Neural cell (in vitro differentiated cells): ENCODE results near the gene ATF6. TPM values are rescaled to one million over a fixed set of nuclear protein-coding genes. Genes with fewer than 3 reads are reported as not detected.

Experiments
- H2AFZ ChIP-seq: fragments of 200-600, 300-800 bp; sonication (generic), shearing (Covaris generic); 2 replicates; pipeline ENCODE4 v1.6.0; 2014; ENCODE audit warnings: low read depth, mild to moderate bottlenecking, antibody characterized with exemption, low read length, moderate library complexity
- H3F3A ChIP-seq: fragments of 200-600 bp; shearing (Covaris generic); 2 replicates; pipeline ENCODE4 v1.6.1; 2016; ENCODE audit warnings: mild to moderate bottlenecking, moderate library complexity, mixed read lengths, antibody characterized with exemption, low read length; ENCODE audit not compliant: insufficient read depth, poor library complexity, severe bottlenecking
- H3K27ac ChIP-seq: fragments of 200-600, 300-800 bp; sonication (generic), shearing (Covaris generic); 2 replicates; pipeline ENCODE4 v1.5.1; 2014; ENCODE audit warnings: mild to moderate bottlenecking, low read length, moderate library complexity
- H3K27me3 ChIP-seq: fragments of 300-800, 200-600 bp; sonication (generic), shearing (Covaris generic); 2 replicates; pipeline ENCODE4 v1.6.0; 2014; ENCODE audit warnings: mild to moderate bottlenecking, low read depth, low read length, moderate library complexity; ENCODE audit not compliant: insufficient read depth
- H3K36me3 ChIP-seq: fragments of 300-800, 200-600 bp; sonication (generic), shearing (Covaris generic); 2 replicates; pipeline ENCODE4 v1.5.1; 2014; ENCODE audit warnings: mild to moderate bottlenecking, antibody characterized with exemption, low read length, moderate library complexity; ENCODE audit not compliant: insufficient read depth
- H3K4me2 ChIP-seq: fragments of 300-800, 200-600 bp; sonication (generic), shearing (Covaris generic); 2 replicates; pipeline ENCODE4 v1.6.0; 2014; ENCODE audit warnings: mild to moderate bottlenecking, low read length
- H3K4me3 ChIP-seq: fragments of 300-800, 200-600 bp; sonication (generic), shearing (Covaris generic); 2 replicates; pipeline ENCODE4 v1.5.1; 2014; ENCODE audit warnings: mild to moderate bottlenecking, low read length, moderate library complexity
- H3K79me2 ChIP-seq: fragments of 200-600 bp; shearing (Covaris generic); replicated peaks from 2 replicates; pipeline ENCODE4 v1.6.0; 2014; ENCODE audit warnings: mild to moderate bottlenecking, low read length, moderate library complexity; ENCODE audit not compliant: insufficient read depth
- H3K9ac ChIP-seq: fragments of 300-800, 200-600 bp; sonication (generic), shearing (Covaris generic); 2 replicates; pipeline ENCODE4 v1.6.1; 2016; ENCODE audit warnings: mild to moderate bottlenecking, low read length, mixed read lengths
- H3K9me2 ChIP-seq: fragments of 200-600 bp; shearing (Covaris generic); 2 replicates; pipeline ENCODE4 v1.6.1; 2016; ENCODE audit warnings: mild to moderate bottlenecking, low read length, mixed read lengths; ENCODE audit not compliant: insufficient read depth
- H3K9me3 ChIP-seq: fragments of 200-600, 300-800 bp; sonication (generic), shearing (Covaris generic); 2 replicates; pipeline ENCODE4 v1.6.1; 2016; ENCODE audit warnings: mild to moderate bottlenecking, mixed run types, low read length, moderate library complexity, mixed read lengths
- H4K20me1 ChIP-seq: fragments of 200-600 bp; shearing (Covaris generic); 2 replicates; pipeline ENCODE4 v1.6.1; 2016; ENCODE audit warnings: mild to moderate bottlenecking, mixed run types; ENCODE audit not compliant: insufficient read depth
- EP300 ChIP-seq: fragments of 450-650 bp; conservative IDR thresholded peaks from 2 replicates; pipeline ENCODE4 v1.6.1; 2014; ENCODE audit warnings: antibody characterized with exemption, mild to moderate bottlenecking, moderate library complexity; ENCODE audit not compliant: poor library complexity, severe bottlenecking
- EZH2 ChIP-seq: fragments of 200-600, 300-800 bp; shearing (Covaris generic), sonication (generic); IDR thresholded peaks from 2 replicates; pipeline ENCODE4 v1.6.1; 2014; ENCODE audit warnings: antibody characterized with exemption, low read length, borderline replicate concordance, mild to moderate bottlenecking; ENCODE audit not compliant: insufficient read depth, poor library complexity, severe bottlenecking
- MXI1 ChIP-seq: fragments of 450-650 bp; conservative IDR thresholded peaks from 2 replicates; pipeline ENCODE4 v1.6.1; 2014; ENCODE audit warnings: antibody characterized with exemption, mild to moderate bottlenecking; ENCODE audit not compliant: poor library complexity, severe bottlenecking
- POLR2AphosphoS5 ChIP-seq: IDR thresholded peaks from 2 replicates; pipeline ENCODE4 v1.6.1; 2012
- RAD21 ChIP-seq: fragments of 450-650 bp; conservative IDR thresholded peaks from 2 replicates; pipeline ENCODE4 v1.6.1; 2014; ENCODE audit warnings: antibody characterized with exemption, mild to moderate bottlenecking, moderate library complexity
- SMC3 ChIP-seq: fragments of 450-650 bp; conservative IDR thresholded peaks from 2 replicates; pipeline ENCODE4 v1.6.1; 2014; ENCODE audit warnings: antibody characterized with exemption, mild to moderate bottlenecking, moderate library complexity; ENCODE audit not compliant: poor library complexity
- TAF1 ChIP-seq: IDR thresholded peaks from 2 replicates; pipeline ENCODE4 v1.6.1; 2012; ENCODE audit warnings: low read depth
- polyA plus RNA-seq: library from polyadenylated mRNA; depleted of rRNA; stranded (reverse); fragments of >200 nt; gene quantifications from 2 replicates; pipeline ENCODE4 v1.2.3, GENCODE V29; 2014
- TF ChIP-seq, protein P1 (sequence below): IDR thresholded peaks from 2 replicates; pipeline ENCODE4 v1.6.1; 2012; ENCODE audit warnings: borderline replicate concordance
- TF ChIP-seq, protein P2 (sequence below): fragments of 450-650 bp; IDR thresholded peaks from 2 replicates; pipeline ENCODE4 v1.5.1; 2014; ENCODE audit warnings: antibody characterized with exemption, mild to moderate bottlenecking, moderate library complexity; ENCODE audit not compliant: poor library complexity, severe bottlenecking

The ATF6 gene
- polyA plus RNA-seq, 1 donor from 2014 or later = 16.6 TPM

GRCh38 chr1:161858271-161858670, 92.2 kb downstream of the ATF6 start:
- H3K27ac ChIP-seq = no peak overlapping the region
- TF ChIP-seq EP300 (no peak), TAF1 (no peak), EZH2 (no peak), RAD21 (no peak)
- TF ChIP-seq, protein P1, sequence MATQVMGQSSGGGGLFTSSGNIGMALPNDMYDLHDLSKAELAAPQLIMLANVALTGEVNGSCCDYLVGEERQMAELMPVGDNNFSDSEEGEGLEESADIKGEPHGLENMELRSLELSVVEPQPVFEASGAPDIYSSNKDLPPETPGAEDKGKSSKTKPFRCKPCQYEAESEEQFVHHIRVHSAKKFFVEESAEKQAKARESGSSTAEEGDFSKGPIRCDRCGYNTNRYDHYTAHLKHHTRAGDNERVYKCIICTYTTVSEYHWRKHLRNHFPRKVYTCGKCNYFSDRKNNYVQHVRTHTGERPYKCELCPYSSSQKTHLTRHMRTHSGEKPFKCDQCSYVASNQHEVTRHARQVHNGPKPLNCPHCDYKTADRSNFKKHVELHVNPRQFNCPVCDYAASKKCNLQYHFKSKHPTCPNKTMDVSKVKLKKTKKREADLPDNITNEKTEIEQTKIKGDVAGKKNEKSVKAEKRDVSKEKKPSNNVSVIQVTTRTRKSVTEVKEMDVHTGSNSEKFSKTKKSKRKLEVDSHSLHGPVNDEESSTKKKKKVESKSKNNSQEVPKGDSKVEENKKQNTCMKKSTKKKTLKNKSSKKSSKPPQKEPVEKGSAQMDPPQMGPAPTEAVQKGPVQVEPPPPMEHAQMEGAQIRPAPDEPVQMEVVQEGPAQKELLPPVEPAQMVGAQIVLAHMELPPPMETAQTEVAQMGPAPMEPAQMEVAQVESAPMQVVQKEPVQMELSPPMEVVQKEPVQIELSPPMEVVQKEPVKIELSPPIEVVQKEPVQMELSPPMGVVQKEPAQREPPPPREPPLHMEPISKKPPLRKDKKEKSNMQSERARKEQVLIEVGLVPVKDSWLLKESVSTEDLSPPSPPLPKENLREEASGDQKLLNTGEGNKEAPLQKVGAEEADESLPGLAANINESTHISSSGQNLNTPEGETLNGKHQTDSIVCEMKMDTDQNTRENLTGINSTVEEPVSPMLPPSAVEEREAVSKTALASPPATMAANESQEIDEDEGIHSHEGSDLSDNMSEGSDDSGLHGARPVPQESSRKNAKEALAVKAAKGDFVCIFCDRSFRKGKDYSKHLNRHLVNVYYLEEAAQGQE = no peak
- TF ChIP-seq, protein P2, sequence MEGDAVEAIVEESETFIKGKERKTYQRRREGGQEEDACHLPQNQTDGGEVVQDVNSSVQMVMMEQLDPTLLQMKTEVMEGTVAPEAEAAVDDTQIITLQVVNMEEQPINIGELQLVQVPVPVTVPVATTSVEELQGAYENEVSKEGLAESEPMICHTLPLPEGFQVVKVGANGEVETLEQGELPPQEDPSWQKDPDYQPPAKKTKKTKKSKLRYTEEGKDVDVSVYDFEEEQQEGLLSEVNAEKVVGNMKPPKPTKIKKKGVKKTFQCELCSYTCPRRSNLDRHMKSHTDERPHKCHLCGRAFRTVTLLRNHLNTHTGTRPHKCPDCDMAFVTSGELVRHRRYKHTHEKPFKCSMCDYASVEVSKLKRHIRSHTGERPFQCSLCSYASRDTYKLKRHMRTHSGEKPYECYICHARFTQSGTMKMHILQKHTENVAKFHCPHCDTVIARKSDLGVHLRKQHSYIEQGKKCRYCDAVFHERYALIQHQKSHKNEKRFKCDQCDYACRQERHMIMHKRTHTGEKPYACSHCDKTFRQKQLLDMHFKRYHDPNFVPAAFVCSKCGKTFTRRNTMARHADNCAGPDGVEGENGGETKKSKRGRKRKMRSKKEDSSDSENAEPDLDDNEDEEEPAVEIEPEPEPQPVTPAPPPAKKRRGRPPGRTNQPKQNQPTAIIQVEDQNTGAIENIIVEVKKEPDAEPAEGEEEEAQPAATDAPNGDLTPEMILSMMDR = no peak
- H3K9me2 ChIP-seq = no peaks in the 10 kb centered on the region
- H3K4me3 ChIP-seq = no peak overlapping the region
- no peaks in the 10 kb centered on the region for H3K9me3 ChIP-seq
- H3K36me3 ChIP-seq = peaks cover 12% of the 10 kb centered on the region
- no peak overlapping the region for H3K4me2 ChIP-seq
- no peaks in the 10 kb centered on the region for H3F3A ChIP-seq
- no peak overlapping the region for H3K9ac ChIP-seq
- H4K20me1 ChIP-seq = no peaks in the 10 kb centered on the region
- H3K27me3 ChIP-seq = no peaks in the 10 kb centered on the region
- no peak overlapping the region for H2AFZ ChIP-seq
- H3K79me2 ChIP-seq = no peaks in the 10 kb centered on the region

DNA sequence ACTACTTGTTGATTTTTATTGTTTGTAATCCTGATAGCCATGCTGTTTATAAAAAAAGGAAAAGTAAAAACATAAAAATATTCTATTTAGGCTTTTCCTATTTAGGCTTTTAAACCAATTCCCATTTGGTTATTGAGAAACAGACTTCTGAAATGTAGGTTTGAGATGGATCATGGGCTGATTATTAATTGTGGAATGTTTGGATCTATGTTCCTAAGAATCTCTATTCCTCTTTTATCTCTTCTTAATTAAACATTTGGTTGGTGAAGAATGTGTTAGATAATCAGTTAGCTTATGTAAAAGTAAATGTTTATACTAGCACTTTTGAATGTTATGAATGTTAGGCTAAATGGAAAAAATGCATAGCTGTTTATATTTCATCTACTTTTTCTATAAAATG, 97.4 kb downstream of the ATF6 start:
- no peak overlapping the region for H3K4me3 ChIP-seq
- H3K36me3 ChIP-seq = peaks cover 3% of the 10 kb centered on the region
- H3K4me2 ChIP-seq = no peak overlapping the region
- no peak overlapping the region for H3K9ac ChIP-seq
- H3K27me3 ChIP-seq = no peaks in the 10 kb centered on the region
- no peak overlapping the region for H3K27ac ChIP-seq
- no peaks in the 10 kb centered on the region for H4K20me1 ChIP-seq
- no peaks in the 10 kb centered on the region for H3F3A ChIP-seq
- H3K79me2 ChIP-seq = no peaks in the 10 kb centered on the region
- H3K9me2 ChIP-seq = no peaks in the 10 kb centered on the region
- TF ChIP-seq, protein P2 = no peak
- TF ChIP-seq, protein P1 = no peak
- no peak for TF ChIP-seq TAF1
- no peak for TF ChIP-seq EZH2
- no peak for TF ChIP-seq SMC3
- no peak for TF ChIP-seq POLR2AphosphoS5
- no peak for TF ChIP-seq MXI1
- TF ChIP-seq EP300 = no peak
- TF ChIP-seq RAD21 = no peak
- H3K9me3 ChIP-seq = no peaks in the 10 kb centered on the region
- no peak overlapping the region for H2AFZ ChIP-seq
